GM21717 (cell line): ENCODE results near the gene FARS2.

Experiments used
- ATAC-seq: cut with Tn5 transposase; IDR thresholded peaks from one replicate; pipeline ENCODE4 v1.9.1; 2021; ENCODE audit warnings: mild to moderate bottlenecking, moderate library complexity; ENCODE audit not compliant: unreplicated experiment

The FARS2 gene

GRCh38 chr6:5412663-5413062 is 151.3 kb downstream of the FARS2 start:
- no peak for ATAC-seq

DNA sequence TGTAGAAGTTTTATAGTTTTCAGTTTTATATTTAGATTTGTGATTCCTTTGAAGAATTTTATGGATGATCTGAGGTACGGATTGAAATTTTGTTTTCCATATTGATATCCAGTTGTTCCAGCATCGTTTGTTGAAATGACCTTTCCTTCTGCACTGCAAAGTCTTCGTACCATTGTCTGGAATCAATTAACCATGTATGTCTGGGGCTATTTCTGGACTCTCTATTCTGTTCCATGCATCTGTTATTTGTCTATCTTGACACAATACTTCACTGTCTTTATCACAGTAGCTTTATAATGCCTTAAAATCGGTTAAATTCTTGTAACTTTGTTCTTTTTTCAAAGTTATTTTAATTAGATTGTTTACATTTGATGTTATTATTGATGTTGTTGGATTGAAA is 154.9 kb downstream of the FARS2 start:
- ATAC-seq: no peak

GRCh38 chr6:5422321-5422915 is 161.1 kb downstream of the FARS2 start:
- ATAC-seq: no peak

DNA sequence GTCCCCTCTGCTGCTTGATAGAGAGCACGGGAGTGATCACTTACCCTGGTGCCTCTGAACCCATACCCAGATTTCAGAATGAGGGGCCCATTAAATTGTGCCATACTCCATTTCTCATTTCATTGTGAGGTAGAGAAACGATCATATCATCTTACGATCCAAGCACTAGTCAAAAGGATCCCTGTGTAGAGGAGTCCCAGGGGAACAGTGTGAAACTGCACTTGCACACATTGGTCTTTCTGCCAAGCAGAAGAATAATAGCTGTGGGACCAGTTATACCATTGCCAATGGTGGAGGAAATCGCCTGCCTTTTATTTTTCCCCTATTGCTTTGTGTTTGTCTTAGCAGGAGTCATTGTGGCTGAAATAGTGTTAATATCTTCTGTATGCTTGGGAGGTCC is 161.9 kb downstream of the FARS2 start:
- ATAC-seq: no peak

DNA sequence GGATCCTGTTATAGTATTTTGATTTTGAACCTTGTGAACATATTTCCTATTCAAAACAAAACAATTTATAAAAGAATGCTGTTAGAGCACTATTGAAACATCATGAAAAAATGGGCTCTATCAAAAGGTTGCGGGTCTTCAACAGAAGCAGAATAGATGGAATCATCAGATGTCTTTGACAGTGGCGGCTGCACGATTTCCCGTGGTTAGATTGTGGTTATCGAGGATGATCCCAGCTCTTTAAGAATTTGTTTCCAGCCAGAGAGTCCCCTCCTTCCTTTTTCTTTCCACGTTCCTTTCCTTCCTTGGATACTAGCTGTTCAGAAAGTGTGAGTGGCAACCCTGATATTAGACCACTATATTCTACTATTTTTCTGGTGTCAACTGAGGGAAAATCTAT is 163.4 kb downstream of the FARS2 start:
- no peak for ATAC-seq

DNA sequence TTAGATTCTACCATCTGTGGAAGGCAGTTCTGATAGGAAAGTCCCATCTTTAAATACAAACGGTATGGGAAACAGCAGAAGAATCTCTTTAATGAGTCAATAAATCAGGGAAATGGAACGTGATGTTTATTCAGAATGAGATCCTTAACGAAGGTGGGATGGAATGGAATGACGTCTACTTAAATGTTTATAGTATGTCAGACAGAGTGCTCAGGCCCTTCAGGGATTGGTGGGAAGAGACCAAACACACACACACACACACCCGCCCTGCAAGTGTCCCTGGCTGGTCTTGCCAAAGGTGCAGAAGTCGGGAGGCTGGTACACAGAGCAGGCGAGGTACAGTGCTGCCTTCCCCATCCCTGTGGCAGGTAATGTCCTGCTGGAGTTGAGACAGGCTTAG is 164.0 kb downstream of the FARS2 start:
- no peak for ATAC-seq

DNA sequence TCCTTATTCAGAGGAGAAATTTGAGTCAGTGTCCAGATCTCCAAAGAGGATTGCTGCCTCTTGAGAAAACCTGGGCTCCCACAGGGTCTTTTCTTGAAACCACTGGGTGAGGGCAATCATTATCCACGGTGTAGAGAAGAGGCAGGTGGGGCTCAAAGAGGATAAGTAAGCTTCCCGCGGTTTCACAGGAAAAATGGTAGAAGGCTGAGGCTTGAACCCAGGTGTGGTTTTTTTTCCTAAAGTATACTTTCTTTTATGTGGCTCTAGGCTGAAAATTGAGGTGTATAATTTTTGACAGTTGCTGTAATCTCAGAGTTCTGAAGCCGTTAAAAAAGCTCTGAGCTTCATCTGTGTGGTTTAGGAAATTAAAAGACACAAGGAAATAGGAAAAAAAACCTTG is 164.5 kb downstream of the FARS2 start:
- no peak for ATAC-seq

DNA sequence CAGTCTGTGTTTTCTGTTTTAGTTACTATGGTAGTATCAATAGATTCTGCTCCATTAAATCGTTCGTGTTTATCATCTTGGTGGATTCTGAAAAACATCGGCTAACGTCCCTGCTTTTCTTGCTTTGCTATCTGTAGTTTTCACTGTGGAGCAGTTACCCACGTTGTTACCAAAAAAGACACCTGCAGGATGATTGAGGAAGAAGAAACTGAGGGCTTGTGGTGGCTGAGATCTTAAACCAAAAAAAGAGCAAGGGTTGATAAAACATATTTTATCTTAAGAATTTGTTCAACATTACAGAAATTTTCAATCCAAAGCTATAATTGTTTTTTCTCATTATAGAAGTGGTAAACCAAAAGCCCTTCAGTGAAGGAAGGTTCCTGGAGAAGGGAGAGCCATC is 166.3 kb downstream of the FARS2 start:
- ATAC-seq: no peak

GRCh38 chr6:5433324-5433723 is 172.0 kb downstream of the FARS2 start:
- ATAC-seq: no peak

DNA sequence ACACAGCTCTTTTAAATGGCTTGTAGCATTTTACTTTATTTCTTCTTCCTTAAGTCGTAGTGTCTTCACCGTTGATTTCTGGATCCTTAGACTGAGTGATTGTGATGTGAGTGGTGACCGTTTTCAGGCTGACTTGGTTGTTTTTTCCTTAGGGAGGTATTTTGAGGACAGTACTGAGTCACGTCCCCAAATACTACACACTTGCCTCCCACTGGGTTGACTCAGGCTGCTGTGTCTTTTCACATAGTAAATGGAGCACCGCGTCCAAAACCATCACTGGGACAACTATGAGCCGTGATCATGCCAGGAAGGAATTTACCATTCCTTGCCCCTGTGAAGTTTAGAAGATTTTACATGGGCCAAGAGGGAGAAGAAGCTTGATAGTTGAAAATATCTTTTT is 174.1 kb downstream of the FARS2 start:
- ATAC-seq: no peak

GRCh38 chr6:5438922-5439584 is 177.7 kb downstream of the FARS2 start:
- ATAC-seq: no peak

DNA sequence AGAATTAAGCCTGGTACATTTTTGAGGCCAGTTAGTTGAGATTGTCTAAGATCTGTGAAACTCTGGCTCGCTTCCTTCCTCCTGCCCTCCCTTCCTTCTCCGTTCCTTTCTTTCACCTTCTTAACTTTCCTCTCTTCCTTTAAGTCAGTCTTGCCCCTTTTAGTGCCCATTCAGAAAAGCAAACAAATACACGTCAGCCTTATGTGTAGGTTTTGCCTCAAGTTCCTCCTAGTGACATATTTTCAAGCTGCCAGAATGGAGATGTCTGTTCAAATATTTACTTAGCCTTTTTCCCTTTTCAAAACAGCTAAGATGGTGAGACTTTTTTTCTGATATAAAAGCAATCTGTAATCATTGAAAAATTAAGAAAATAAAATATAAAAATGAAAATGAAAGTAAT is 178.4 kb downstream of the FARS2 start:
- ATAC-seq: no peak

DNA sequence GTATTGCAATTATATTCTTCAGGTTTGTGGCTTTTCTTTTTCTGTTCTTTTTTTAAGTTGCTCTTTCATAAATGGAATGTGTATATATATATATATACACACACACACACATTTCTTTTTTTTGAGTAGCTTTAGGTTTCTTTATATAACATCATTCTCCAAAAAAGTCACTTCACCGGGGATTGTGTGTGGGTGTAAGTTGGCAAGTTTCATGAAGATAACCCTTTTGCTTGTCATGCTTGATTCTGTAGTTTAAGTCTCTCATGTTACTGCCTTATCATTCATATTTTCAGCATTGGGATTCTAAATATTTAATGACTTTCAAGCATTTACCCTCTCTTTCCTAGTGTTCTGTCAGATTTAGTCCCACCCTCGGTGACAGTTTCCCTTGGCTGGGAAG is 181.0 kb downstream of the FARS2 start:
- no peak for ATAC-seq

GRCh38 chr6:5442916-5443315 is 181.6 kb downstream of the FARS2 start:
- no peak for ATAC-seq

GRCh38 chr6:5443491-5443890 is 182.2 kb downstream of the FARS2 start:
- no peak for ATAC-seq

DNA sequence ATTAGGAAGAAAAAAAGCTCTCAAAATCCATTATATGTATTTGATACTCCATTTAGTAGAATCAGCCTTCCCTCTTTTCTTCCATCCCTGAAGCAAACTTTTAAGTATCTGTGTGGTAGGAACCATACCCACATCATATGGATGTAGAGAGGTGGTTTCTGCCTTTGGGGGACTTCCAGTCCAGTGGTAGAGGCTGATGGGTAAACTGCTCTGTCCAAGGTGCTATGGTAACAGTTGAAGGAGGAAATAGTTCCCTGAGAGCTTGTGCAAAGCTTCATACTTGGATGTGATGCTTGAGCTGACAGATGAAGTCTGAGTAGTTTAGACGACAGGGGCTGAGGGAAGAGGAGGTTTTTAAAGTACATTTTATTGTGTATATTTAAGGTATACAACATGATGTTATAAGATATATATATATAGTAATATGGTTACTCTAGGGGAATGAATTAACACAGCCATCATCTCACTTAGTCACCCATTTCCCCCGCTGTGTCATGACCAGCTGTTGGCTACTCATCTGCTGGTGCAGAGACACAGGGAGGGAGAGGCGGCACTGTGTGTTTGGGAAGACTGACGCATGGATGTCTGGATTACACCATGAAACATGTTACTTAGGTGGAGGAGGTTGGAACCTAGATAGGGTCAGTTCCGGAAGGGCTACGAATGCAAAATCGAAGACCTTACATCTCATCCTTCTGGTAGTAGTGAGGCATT is 185.2 kb downstream of the FARS2 start:
- ATAC-seq: no peak

DNA sequence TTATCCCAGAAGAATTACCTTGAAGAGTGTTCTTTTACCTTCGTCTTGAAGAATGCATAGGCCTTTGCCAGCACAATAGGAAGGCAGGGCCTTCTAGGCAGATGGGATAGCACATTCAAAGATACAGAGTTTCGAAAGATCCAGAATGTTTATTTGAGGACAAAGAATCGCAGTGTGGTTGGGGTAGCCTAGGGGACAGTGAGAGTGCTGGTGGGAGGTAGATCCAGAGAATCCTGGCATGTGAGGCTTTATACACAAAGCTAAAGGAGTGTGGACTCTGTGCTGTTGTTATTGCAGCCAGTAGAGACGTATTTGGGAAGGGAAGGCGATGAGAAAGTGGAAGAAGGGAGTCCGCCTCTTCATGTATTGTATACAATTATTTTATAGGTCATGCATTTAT is 186.6 kb downstream of the FARS2 start:
- no peak for ATAC-seq

GRCh38 chr6:5450073-5450472 is 188.8 kb downstream of the FARS2 start:
- no peak for ATAC-seq

GRCh38 chr6:5453546-5453945 is 192.2 kb downstream of the FARS2 start:
- ATAC-seq: no peak

DNA sequence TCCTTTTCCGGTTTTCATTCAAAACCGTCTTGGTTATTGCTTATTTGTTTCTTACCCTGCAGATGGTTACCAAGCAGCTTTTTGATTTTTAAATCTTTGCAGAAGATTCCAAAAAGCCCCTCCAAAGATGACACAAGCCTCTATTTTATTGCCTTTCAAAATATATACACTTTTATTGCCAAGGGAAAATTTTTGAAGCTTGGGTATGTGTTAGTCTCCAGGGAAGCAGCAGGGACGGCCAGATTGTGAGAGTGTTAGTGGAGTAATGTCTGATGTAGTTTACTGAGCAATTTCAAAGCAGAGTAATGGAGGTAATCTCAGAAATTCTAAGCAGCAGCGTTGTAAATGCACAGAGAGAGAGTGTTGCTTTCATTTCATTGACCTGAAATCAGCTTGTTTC is 193.8 kb downstream of the FARS2 start:
- no peak for ATAC-seq

DNA sequence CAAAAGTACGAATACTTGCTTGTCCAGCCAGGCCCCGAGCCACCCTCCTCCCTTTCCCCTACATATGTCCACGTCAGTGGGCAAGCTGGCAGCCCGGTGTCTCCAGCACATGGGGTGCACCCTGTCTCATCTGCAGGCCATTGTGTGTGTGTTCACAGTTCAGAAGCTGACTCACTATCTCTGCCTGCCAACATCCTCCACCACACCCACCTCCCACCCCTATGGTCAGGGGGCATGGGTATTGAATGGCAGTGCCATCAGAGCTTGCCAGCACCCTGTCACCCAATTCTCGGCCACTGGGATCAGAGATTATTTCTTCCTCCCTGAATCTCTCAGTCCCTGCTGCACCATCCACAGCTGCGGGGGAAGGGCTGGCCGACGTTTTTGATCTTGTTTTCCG is 195.7 kb downstream of the FARS2 start:
- ATAC-seq: no peak

DNA sequence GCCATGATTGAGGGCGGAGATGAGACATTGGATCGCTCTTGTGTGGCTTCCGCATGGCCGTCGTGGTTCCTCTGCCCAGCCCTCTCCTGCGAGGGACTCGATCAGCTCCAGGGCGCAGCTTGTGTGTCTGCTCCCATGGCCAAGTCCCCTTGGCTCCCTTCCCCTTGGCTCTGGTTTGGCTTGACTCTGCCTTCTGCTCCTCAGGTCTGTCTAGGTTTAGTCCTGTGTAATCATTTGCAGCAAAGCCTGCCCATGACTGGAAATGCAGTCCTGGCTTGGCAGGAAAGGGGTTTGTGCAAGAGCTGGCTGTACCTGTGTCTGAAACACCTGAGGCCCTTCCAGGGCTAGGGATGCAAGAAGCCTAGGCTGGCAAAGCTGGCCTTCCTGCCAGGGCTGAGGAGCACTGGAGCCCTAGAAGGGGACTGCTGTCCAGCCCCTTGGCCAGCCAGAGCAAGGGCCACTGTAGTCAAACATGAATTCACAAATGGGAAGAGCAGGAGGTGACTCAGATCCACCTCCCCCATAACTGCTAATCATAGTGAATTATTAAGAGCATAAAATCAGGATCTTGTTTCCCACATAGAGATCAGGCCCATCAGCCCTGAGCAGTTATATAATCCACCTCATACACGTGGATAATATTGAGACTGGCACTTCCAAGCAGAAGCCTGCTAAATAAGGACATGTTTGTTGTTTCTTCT is 196.8 kb downstream of the FARS2 start:
- ATAC-seq: no peak
